Skin of body (tissue), 2 donors: ENCODE results near the gene SLC25A42. TPM values are rescaled to one million over a fixed set of nuclear protein-coding genes. Genes with fewer than 3 reads are reported as not detected.
"Not testable (repeated sequence)": the region's sequence is repeated elsewhere in the genome, so short reads cannot be mapped to it uniquely, and the experiment has no call there.

Experiments
- DNase-seq: peaks from one replicate; lab custom pipeline; 2025; lab: John Stamatoyannopoulos, UW
- total RNA-seq: library from RNA; depleted of rRNA; stranded (reverse); fragments of >200 nt; gene quantifications from one replicate; pipeline ENCODE4 v1.2.3, GENCODE V29; 2014

Gene SLC25A42
- 6.7 TPM for total RNA-seq

GRCh38 chr19:19063183-19064097 is at the start of gene SLC25A42:
TSS of gene SLC25A42 (plus strand) at chr19:19063994. CDS start at chr19:19096125, 32,131 bp downstream.
- DNase-seq = peak; percentile 100

GRCh38 chr19:19021115-19021514 is 42.7 kb upstream of the SLC25A42 start:
- DNase-seq = no peak

- no peak for DNase-seq
Observed at GRCh38 chr19:19022380-19022961, 41.3 kb upstream of the SLC25A42 start.

- not testable (repeated sequence) for DNase-seq
Observed at GRCh38 chr19:19023376-19023775, 40.4 kb upstream of the SLC25A42 start.

GRCh38 chr19:19025861-19026260 is 37.9 kb upstream of the SLC25A42 start:
- no peak for DNase-seq

- no peak for DNase-seq
Observed at GRCh38 chr19:19026299-19026971, 37.4 kb upstream of the SLC25A42 start.

- DNase-seq = no peak
Observed at GRCh38 chr19:19027228-19027627, 36.6 kb upstream of the SLC25A42 start.

GRCh38 chr19:19028526-19028925 is 35.3 kb upstream of the SLC25A42 start:
- DNase-seq = no peak

- no peak for DNase-seq
Observed at GRCh38 chr19:19031891-19032290, 31.9 kb upstream of the SLC25A42 start.

GRCh38 chr19:19032420-19033175 is 31.2 kb upstream of the SLC25A42 start:
- peak; percentile 85 for DNase-seq

- DNase-seq = no peak
Observed at GRCh38 chr19:19033176-19033425, 30.7 kb upstream of the SLC25A42 start.

GRCh38 chr19:19033426-19034203 is 30.2 kb upstream of the SLC25A42 start, which contains the start of the genes ARMC6 and SUGP2:
TSS of gene ARMC6 (plus strand) at chr19:19033603. CDS start at chr19:19034210, 607 bp downstream.
TSS of gene SUGP2 (minus strand) at chr19:19033517. CDS start at chr19:19031071, 2,446 bp downstream.
- DNase-seq = peak; percentile 81

GRCh38 chr19:19034204-19034624 is 29.6 kb upstream of the SLC25A42 start:
- peak; percentile 19 for DNase-seq

- no peak for DNase-seq
Observed at GRCh38 chr19:19039901-19040300, 23.9 kb upstream of the SLC25A42 start.

GRCh38 chr19:19040417-19040816 is 23.4 kb upstream of the SLC25A42 start:
- DNase-seq = peak; percentile 11

- DNase-seq = no peak
Observed at GRCh38 chr19:19042732-19043280, 21.0 kb upstream of the SLC25A42 start.

- no peak for DNase-seq
Observed at GRCh38 chr19:19043481-19043880, 20.3 kb upstream of the SLC25A42 start.

GRCh38 chr19:19043881-19044280 is 19.9 kb upstream of the SLC25A42 start:
- DNase-seq = no peak

GRCh38 chr19:19049406-19049805 is 14.4 kb upstream of the SLC25A42 start:
- no peak for DNase-seq

GRCh38 chr19:19050104-19050503 is 13.7 kb upstream of the SLC25A42 start:
- DNase-seq = no peak
